8988T (cell line): ENCODE results near the gene FUT9.

Source experiments
- DNase-seq: peaks from one replicate; pipeline ENCODE4 v3.0.0; 2011

FUT9 gene

DNA sequence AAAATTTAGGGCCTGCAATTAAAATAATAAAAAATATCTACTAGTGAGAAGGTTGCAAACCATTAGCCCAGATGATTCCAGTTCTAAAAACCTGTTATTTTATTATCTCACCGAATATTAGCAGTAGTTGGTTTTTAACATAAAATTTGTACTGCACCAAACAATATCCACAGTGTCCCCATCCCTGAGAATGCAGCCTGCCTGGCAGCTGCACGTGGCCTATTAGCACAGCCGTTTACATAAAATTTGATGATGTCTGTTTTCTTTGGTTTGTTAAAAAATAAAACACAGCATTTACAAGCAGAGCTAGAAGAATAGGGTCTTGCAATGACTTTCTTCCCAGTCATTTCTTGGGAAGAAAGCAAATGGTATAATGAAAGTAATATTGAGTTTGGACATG lies 58.2 kb downstream of the FUT9 start:
- DNase-seq = no peak

DNA sequence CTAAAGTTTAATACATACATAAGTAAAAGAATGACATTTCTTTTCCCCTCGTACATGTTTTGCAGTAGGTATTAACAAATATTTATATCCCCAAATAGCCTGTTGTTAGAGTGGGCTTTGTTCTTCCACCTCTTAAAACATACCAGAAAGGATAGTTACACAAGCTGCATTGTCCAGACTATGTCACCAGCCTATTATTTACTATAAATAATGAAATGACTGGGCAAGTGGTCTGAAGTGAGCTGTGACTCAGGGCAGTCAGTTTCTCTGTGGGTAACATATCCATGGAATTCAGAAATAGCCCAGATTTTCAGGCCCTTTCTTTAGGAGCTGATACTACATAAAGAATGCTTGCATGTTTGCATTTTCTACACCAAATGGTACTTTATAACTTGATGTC lies 60.1 kb downstream of the FUT9 start:
- no peak for DNase-seq

DNA sequence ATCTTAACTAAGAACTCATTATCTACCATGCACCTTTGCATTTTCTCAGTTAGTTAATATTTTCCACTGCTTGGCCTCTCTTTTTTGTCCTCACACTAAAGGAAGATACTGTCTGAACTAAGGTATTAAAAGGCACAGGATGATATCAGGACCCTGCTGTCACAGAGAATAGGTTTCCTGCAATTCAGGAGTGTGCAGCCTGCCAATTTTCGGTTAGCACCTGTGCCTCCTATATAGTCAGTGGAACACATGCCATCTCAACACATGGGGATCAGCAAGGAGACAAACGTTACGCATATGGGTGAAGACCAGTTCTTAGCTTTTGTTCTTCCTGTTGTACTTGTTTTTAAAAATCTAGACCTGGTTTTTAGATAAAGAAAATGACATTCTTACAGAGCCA lies 71.0 kb downstream of the FUT9 start:
- DNase-seq = no peak

DNA sequence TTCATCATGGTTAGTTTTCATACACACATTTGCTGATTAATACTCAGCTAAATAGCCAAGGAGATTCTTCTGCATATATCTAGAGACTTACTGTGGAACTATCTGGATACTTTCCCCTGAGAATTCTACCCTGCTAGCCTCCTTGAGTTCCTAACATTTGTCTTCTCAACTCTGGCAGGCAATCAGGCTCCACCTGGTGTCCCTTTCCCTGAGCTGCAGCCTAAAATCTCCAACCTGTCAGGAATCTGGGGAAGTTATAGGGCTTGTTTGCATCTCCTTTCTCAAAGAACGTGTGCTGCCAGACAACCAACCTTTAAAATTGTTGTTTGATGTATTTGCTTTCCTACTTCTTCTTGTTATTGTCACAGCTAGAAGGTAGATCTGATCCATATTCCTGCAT lies 73.4 kb downstream of the FUT9 start:
- no peak for DNase-seq

DNA sequence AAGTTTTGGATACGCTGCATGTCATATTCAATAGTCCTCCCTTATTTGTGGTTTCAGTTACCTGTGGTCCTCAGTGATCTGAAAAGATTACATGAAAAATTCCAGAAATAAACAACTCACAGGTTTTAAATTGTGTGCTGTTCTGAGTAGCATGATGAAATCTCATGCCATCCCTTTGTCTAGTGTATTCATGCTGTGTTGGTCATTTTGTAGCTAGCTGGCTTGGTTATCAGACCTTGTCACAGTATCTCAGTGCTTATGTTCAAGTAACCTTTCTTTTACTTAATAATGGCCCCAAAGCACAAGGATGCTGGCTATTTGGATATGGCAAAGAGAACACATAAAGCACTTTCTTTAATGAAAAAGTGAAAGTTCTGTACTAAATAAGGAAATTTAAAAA lies 78.3 kb downstream of the FUT9 start:
- DNase-seq = no peak

DNA sequence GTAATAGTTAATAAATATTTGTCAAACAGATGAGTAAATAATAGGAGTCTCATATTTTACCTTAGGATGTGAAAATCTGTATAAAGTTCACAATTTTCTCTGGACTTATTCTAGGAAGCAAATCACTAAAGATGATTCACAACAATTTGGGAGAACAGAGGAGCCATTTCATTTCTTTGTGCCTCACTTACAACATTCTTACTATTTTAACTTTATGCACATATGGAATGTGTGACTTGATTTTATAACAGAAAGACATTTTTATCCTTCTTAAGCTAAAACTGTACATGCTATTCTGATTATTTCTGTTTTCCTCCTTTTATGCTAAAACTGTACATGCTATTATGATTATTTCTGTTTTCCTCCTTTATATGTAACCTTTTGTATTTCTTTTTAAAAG lies 83.3 kb downstream of the FUT9 start:
- no peak for DNase-seq

DNA sequence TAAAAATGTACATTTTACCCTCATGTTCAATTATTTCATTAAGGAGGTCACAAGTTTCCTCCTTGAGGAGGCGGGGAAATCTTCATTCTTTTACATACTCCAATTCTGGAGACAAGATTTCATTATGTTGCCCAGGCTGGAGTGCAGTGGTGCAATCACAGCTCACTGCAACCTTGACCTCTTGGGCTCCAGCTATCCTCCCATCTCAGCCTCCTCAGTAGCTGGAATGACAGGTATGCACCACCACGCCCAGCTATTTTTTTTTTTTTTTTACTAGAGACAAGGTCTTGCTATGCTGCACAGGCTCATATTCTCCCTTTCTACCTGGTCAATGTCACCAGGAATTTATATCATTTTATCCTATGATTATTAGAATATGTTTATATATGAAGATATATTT lies 85.8 kb downstream of the FUT9 start:
- no peak for DNase-seq

DNA sequence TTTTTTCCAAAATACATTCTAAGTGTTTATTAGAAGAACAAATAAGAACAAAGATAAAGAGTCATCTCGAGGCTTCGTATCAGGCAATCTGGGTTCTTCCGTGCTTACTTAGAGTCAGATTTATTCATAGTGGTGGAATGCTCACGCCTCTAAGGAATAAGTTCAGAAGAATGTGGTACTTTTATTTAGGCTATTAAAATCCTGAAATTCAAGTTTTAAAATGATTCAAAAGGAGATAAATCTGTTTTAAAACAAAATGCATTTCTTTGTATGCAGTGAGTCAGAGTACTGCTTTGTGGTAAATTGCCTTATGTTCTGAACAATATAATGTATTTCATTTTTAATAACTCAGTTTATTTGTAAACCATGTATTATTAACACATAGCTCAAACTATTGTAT lies 89.1 kb downstream of the FUT9 start:
- DNase-seq = no peak

DNA sequence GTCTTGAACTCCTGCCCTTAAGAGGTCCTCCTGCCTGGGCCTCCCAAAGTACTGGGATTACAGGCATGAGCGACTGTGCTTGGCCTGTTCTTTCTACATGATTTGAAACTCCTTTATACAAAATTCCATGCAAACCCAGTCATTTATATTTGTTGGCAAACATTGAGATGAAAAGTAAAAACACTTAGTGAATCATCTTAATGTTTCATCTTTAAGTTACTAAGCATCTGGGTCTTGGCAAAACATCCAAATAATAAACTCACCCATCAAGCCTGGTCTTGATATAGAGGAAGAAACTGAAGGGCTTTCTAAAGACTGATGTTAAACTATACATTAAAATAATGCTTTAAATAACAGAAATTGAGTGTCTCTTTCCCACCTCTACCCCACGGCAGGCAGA lies 95.1 kb downstream of the FUT9 start:
- no peak for DNase-seq

DNA sequence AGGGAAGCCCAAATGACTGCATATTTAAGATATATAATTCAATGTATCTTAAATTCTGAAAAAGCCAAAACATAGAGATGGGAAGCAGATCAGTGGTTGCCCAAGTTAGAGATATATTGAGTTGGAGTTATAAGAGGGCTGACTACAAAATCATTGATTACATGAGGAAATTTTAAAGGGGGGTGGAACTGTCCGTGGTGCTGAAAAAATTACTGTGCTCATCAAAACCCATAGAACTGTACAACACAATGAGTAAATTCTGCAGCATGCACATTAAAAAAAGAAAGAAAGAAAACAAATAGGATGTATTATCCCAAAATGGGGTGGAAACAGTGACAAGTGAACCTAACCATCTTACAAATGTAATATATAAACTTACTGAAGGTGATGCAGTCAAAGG lies 100.9 kb downstream of the FUT9 start:
- no peak for DNase-seq

DNA sequence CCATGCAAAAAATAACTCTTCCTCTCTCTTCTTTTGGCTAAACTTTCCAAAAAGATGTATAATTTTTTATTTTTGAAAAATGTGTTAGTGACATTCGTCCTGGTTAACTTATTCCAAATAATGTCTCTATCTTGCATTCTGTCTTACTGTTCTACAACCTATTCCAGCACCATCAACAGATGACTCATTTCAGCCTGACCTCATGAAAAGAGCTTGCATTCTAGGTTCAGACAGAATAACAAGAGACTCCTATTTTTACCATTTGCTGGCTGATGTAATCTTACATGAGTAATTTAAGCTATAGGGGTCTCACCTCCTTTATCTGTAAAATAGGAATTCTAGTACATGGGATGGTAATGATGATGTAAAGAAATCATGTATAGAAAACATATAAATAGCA lies 109.0 kb downstream of the FUT9 start:
- no peak for DNase-seq

DNA sequence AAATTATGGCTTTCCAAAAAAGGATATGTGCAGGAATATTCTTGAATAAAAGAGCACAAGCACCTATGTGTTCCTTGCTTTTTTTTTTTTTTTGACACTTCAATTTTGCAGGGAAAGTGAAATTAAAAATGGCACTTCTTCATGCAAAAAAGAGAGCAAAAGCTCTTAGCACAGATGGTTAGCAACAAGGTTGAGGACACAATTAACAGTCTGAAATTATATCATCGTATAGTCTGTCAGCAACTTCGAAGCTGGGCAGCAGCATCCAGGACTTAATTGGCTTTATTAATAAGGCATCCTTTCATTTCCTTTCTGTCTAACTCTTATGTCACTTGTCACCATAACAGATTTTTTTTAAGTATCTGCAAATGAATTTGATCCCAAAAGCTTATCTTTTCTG lies 122.6 kb downstream of the FUT9 start:
- DNase-seq = no peak

DNA sequence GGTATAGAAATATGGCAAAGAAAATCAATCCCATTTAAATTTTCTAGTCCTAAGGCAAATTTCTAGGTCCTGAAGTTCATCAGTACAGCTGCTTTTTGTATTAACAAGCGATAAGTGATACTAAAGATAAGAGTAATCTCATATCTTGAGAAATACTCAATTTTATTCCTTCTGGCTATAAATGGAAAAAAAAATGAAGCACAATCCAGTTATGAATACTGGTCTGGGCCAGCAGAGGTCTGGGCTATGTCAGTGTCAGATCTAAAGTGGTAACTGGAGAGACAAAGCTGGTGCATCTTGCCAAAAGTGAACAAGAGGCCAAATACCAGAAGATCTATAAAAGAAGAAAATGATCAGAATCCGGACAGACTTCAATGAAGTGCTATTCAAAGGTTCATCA lies 126.4 kb downstream of the FUT9 start:
- no peak for DNase-seq

DNA sequence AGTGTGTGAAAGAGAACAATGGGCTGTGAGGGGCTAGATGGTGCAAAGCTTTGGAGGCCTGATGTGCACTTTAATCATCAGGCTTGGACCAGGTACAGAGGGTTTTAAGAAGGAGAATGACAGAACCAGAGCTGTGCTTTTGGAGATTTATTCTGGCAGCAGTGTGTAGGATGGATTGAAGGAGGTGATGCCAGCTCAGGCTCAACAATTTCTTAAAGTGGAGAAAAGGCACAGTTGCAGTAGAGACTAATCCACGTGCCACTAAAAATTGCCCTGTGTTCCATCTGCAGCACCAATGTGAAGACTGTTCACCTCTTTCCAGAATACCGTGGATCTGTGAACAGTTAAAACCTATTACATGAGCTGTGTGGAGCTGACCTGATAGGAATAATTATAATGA lies 134.7 kb downstream of the FUT9 start:
- no peak for DNase-seq

DNA sequence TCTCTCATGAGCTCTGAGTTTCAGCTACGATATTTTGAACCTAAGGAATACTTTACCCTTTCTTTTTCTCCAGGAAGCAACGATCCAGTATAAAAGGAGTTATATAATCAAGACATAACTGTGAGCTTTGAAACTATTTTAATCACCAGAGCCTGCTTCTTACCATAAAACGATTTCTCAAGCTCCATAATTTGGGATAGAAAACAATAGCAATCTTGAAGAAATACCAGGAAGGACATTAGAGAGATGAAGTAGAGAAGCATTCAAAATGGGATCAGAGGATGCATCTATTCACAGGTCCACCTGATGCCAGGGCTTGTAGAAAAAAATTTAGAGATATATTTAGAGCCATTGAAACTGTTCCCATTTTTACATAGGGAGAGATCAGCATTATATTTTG lies 135.9 kb downstream of the FUT9 start:
- no peak for DNase-seq

DNA sequence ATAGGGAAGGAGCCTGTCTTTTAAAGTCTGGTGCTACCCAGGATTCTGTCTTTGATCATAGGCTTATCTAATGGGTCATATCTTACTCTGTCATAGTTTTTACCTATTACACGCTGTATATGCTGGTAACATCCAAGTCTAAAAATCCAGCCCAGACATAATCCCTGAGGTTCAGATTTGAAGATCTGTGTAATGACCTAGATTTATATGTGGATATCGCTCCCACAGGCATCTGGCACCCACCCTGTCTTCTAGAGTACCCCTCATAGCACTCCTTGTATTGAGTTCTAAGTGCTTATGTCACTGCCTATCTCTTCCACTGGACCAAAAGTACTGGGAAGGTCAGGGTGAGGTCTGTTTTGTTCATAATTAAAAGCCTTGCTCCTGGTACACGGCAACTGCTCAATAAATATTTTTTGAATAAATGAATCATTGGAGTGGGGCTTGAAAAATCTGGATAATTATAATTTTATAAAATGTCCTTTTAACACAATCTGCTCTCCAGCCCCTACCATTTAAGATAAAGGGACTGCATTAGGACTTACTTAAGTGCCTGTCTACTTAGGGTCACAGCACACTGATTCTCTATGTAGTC lies 136.4 kb downstream of the FUT9 start:
- no peak for DNase-seq

DNA sequence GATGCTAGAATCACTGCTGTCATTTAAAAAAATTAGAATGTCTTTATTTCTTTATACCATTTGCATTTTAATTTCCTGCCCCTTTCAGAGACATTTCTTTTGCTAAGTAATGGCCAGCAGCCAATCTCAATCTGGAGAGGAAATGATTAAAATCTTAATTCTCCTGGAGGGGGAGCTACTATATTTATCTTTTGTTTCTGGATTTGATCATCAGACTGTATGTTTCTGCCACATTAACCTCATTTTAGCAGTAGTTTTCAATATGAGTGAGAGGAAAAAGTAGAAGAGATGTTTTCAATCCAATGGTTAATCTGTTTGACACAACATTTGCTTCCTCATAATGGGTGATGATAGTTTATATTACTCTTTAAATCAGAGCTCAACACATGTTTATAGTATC lies 138.0 kb downstream of the FUT9 start:
- no peak for DNase-seq

DNA sequence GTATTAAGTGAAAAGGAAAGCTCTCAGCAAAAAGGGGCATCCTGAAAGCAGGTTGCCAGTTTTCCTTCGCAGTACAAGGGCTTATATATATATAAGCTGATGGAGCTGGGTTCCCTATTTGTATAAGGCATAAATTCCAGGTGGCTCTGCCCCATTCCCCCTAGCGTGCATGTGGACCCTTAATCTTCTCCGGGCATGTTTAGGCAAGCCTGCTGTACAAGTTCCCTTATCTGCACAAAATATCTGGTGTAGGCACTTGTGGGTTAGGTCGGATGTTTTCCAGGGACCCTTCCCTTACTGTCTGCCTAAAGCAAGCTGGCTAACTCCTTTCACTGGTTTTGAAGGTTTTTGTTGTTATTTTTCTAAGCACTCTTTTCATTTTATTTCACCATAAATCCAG lies 140.7 kb downstream of the FUT9 start:
- DNase-seq = no peak

DNA sequence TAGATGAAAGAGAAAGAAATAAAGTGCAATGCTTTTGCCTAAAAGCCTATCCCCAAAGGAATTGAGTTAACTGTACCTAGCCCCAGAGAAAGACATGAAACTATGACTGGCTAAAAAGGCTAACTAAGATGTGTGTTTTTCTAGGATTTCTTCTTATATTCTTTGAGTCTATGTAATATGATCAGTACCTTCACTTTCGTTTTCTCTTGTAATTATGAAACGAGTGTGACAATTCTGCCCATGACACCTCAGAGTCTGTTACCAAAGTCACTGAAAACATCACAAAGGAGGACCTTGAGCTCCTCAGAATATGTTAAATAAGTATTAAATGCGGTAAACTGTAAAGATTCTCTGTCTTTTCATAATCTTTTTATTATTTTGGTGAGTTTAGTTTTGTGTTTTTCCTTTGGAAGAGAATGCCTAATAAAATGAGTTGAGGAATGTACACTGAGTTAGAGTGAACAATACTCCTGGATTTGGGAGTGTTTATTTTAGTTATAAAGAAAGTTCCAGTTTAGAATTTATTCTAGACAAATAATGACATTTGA lies 141.3 kb downstream of the FUT9 start:
- no peak for DNase-seq

DNA sequence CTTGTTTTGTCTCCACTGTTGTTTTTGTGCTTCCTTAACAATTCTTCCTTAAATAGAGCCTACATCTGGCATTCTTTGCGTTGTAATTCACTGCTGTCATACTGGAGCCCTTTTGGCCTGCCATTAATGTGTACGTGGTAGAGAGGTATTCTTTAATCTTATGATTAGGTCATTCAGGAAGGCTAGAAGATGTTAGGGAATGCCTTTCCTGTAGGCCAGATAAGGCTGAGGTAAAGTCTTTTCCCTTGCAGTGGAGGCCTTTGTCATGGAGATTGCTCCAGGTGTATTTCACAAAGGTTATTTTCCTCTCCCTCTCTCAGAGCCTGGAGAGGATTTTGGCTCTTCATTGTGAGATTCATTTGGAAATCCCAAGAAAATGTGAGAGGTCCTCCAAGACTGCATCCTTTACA lies 146.9 kb downstream of the FUT9 start:
- no peak for DNase-seq

DNA sequence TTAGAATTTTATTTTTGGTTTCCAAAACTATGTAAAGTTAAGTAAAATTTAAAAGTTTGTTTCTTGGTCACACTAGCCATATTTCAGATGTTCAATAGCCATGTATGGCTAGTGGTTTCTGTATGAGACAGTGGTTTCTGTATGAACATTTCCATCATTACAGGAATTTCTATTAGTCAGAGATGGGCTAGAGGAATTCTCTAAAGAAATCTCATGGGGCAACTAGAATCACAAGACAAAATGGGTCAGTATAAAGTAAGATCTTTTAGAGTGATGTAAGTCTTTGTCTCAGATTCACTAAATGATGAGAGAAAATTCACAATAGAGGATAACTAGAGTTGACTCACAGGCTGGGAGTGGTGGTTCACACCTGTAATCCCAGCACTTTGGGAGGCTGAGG lies 149.0 kb downstream of the FUT9 start:
- no peak for DNase-seq

DNA sequence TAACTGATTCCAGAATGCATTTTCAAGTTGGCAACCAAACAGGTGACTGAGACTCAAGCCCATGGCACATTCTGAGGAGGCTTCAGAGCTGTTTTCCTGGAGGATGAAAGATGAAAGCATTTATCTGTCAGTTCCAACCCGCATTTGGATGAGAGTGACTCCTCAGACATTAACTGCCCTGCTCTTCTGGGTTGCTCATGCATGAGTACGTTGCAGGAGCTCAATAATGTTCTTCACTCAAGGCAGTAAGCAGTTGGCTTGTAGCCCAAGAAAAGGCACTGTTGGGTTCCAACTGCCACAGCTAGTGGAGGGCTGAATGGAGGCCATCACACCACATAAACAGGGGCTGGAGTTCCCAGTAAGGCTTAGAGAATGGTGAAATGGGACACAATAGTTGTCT lies 155.3 kb downstream of the FUT9 start:
- no peak for DNase-seq

DNA sequence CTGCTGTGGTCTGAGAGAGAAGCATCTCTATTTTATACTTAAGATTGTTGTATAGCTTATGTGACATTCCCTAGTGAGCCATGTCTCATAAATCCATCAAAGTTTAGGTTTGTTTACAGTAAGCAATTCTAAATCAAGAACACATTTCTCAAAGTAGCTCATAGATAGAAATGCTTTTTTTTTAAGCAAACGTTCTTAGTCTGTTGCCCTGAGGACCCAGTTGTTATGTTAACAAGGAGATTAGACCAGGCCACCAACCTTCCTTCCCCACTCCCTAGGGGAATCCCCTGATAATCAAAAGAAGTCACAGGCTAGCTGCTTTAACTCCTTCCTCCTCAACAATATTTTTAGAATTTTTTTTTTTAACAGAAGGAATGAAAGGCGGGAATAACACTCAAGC lies 169.0 kb downstream of the FUT9 start:
- DNase-seq = no peak

DNA sequence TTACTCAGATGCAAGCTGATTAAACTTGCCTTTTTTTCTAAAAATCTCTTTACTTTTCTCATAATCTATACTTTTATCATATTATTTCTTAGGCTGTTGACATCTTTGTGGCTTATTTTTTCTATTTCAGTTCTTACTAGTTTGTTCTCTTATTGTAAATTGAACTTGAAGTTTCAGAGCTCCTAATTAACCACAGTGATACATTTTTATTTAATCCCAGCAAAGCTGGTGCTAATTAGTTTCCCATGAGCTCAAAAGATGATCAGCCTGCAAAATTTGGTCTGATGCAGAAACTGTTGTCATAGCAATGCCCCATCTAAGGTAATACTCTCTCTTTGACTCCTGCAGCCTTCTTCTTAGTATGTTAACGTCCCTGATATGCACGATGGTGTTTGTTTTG lies 170.3 kb downstream of the FUT9 start:
- DNase-seq = no peak

DNA sequence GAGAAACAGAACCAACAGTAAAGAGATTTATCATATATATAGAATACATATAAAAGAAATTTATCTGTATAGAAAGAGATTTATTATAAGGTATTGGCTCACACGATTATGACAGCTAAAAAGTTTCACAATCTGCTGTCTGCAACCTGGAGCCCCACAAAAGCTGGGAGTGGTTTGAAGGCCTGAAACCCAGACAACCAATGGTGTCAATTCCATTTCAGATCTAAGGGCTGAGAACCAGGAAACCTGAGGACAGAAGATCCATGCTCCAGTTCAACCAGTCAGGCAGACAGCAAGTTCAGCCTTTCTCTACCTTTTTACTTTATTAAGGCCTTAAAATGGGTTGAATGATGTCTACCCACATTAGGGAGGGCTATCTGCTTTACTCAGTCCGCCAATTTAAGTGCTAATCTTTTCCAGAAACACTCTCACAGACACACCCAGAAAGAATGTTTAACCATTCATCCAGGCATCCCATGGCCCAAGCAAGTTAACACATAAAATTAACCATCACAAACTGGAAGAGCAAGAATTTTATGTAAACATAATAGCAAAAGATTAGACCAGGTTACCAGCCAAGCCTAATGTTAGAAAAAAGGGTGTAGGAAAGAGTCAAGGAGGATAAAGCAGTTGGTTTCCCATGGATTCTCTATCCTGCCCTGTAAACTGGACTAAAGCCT lies 170.9 kb downstream of the FUT9 start:
- no peak for DNase-seq
